ELR (cell line): ENCODE results near the gene LMBR1.
"Not testable (repeated sequence)": the region's sequence is repeated elsewhere in the genome, so short reads cannot be mapped to it uniquely, and the experiment has no call there.

Experiments
- DNase-seq: peaks from one replicate; pipeline ENCODE4 v3.0.0-alpha.2; 2015; ENCODE audit warnings: low read depth

LMBR1 gene

GRCh38 chr7:156754201-156754600 is 138.8 kb downstream of the LMBR1 start:
- DNase-seq, result no peak

- DNase-seq, result no peak
Measured at GRCh38 chr7:156753630-156754029, 139.4 kb downstream of the LMBR1 start.

GRCh38 chr7:156753229-156753560 is 139.8 kb downstream of the LMBR1 start:
- DNase-seq, result no peak

GRCh38 chr7:156752367-156753228 is 140.4 kb downstream of the LMBR1 start:
- DNase-seq, result no peak

GRCh38 chr7:156751319-156751718 is 141.7 kb downstream of the LMBR1 start:
- peak; percentile 89 for DNase-seq

GRCh38 chr7:156747718-156748117 is 145.3 kb downstream of the LMBR1 start:
- DNase-seq, result no peak

- no peak for DNase-seq
Measured at GRCh38 chr7:156746891-156747290, 146.1 kb downstream of the LMBR1 start.

- DNase-seq, result no peak
Measured at GRCh38 chr7:156739596-156739995, 153.4 kb downstream of the LMBR1 start.

- DNase-seq, result no peak
Measured at GRCh38 chr7:156735851-156736250, 157.1 kb downstream of the LMBR1 start.

GRCh38 chr7:156733638-156734037 is 159.3 kb downstream of the LMBR1 start:
- no peak for DNase-seq

- no peak for DNase-seq
Measured at GRCh38 chr7:156732091-156732625, 160.8 kb downstream of the LMBR1 start.

- no peak for DNase-seq
Measured at GRCh38 chr7:156731651-156732050, 161.3 kb downstream of the LMBR1 start.

- DNase-seq, result no peak
Measured at GRCh38 chr7:156725936-156726335, 167.0 kb downstream of the LMBR1 start.

GRCh38 chr7:156725073-156725472 is 167.9 kb downstream of the LMBR1 start:
- DNase-seq, result no peak

- no peak for DNase-seq
Measured at GRCh38 chr7:156722043-156722826, 170.7 kb downstream of the LMBR1 start.

GRCh38 chr7:156703773-156704482 is 189.1 kb downstream of the LMBR1 start:
- DNase-seq, result no peak

- no peak for DNase-seq
Measured at GRCh38 chr7:156703209-156703608, 189.8 kb downstream of the LMBR1 start.

- DNase-seq, result no peak
Measured at GRCh38 chr7:156702399-156702798, 190.6 kb downstream of the LMBR1 start.

GRCh38 chr7:156701787-156702186 is 191.2 kb downstream of the LMBR1 start:
- not testable (repeated sequence) for DNase-seq

GRCh38 chr7:156698512-156698911 is 194.5 kb downstream of the LMBR1 start:
- DNase-seq, result not testable (repeated sequence)

- DNase-seq, result not testable (repeated sequence)
Measured at GRCh38 chr7:156697283-156697682, 195.7 kb downstream of the LMBR1 start.

- DNase-seq, result no peak
Measured at GRCh38 chr7:156693627-156694026, 199.4 kb downstream of the LMBR1 start.
